ENCODE results near the gene CCNC.

The CCNC gene

GRCh38 chr6:99547526-99547925 is 20.9 kb downstream of the CCNC start:
- DNase-seq (ENCODE audit: low read depth, low spot score): no peak
- no peak for TF ChIP-seq CTCF (IDR thresholded peaks at IDR 0.05; ENCODE audit: low read depth, low read length)
- in situ Hi-C loops (cut with HindIII; ENCODE audit: low sequenced_read_pairs): no loop called here
- no peak overlapping the region for H3K4me3 ChIP-seq (ENCODE audit: low read depth, low read length)

GRCh38 chr6:99545442-99545841 is 23.0 kb downstream of the CCNC start:
- in situ Hi-C loops (cut with HindIII; ENCODE audit: low sequenced_read_pairs): no loop called here
- H3K4me3 ChIP-seq (ENCODE audit: low read depth, low read length): no peak overlapping the region
- no peak for TF ChIP-seq CTCF (IDR thresholded peaks at IDR 0.05; ENCODE audit: low read depth, low read length)
- DNase-seq (ENCODE audit: low read depth, low spot score): no peak

- H3K4me3 ChIP-seq (ENCODE audit: low read depth, low read length): no peak overlapping the region
- DNase-seq (ENCODE audit: low read depth, low spot score): no peak
- no peak for TF ChIP-seq CTCF (IDR thresholded peaks at IDR 0.05; ENCODE audit: low read depth, low read length)
- in situ Hi-C loops (cut with HindIII; ENCODE audit: low sequenced_read_pairs): no loop called here
Measured at GRCh38 chr6:99543968-99544367, 24.5 kb downstream of the CCNC start.

- no peak for DNase-seq (ENCODE audit: low read depth, low spot score)
- in situ Hi-C loops (cut with HindIII; ENCODE audit: low sequenced_read_pairs): no loop called here
- H3K4me3 ChIP-seq (ENCODE audit: low read depth, low read length): no peak overlapping the region
- no peak for TF ChIP-seq CTCF (IDR thresholded peaks at IDR 0.05; ENCODE audit: low read depth, low read length)
Measured at GRCh38 chr6:99530627-99531026, 37.8 kb downstream of the CCNC start.

- in situ Hi-C loops (cut with HindIII; ENCODE audit: low sequenced_read_pairs): no loop called here
- no peak for TF ChIP-seq CTCF (IDR thresholded peaks at IDR 0.05; ENCODE audit: low read depth, low read length)
- peak; percentile 22 for DNase-seq (ENCODE audit: low read depth, low spot score)
- no peak overlapping the region for H3K4me3 ChIP-seq (ENCODE audit: low read depth, low read length)
Measured at GRCh38 chr6:99522531-99522930, 45.9 kb downstream of the CCNC start.

- in situ Hi-C loops (cut with HindIII; ENCODE audit: low sequenced_read_pairs): no loop called here
- peak; percentile 63 for DNase-seq (ENCODE audit: low read depth, low spot score)
- TF ChIP-seq CTCF (IDR thresholded peaks at IDR 0.05; ENCODE audit: low read depth, low read length): no peak
- peak overlapping the region; percentile 99 for H3K4me3 ChIP-seq (ENCODE audit: low read depth, low read length)
Measured at GRCh38 chr6:99521633-99522151, 46.8 kb downstream of the CCNC start.
